C4-2B (cell line): Measurements from ENCODE around the gene ZER1.

Experiments
- ZFX ChIP-seq: fragments of 450-650 bp; IDR thresholded peaks from 2 replicates; pipeline ENCODE4 v1.6.1; 2017
- TF ChIP-seq, protein P1 (sequence below): fragments of 450-650 bp; conservative IDR thresholded peaks from 2 replicates; pipeline ENCODE4 v1.5.1; 2017; ENCODE audit warnings: mild to moderate bottlenecking

DNA sequence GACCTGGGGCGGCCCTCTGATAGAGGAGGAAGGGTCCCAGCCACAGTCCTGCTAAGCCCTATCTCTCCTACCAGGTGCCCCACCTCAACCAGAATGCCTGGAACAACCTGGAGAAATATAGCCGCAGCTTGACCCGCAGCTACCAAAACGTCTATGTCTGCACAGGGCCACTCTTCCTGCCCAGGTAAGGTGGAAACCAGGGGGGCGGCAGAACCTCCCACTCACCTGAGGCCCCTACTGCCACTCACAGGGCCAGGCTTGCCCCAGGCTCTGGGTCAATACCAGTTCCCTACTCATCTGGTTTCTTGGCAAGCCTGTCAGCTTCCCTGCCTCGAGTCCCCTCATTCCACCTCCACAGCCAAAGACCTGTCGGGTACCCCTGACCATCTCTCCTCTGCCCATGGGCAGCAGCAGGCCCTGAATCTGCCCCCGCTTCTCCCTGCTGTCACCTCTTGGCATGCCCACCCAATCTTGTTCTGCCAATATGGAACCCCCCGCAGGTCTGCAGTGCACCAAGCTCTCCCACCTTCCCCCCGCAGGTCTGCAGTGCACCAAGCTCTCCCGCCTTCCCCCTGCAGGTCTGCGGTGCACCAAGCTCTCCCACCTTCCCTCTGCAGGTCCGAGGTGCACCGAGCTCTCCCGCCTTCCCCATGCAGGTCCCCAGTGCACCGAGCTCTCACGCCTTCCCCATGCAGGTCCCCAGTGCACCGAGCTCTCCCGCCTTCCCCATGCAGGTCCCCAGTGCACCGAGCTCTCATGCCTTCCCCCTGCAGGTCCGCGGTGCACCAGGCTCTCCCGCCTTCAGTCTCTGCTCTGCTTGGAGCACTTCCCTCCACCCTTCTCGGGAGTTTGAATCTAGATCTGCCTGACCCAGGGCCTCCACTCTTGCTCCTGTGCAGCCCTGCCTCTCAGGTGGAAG is 49.2 kb upstream of the ZER1 start:
- TF ChIP-seq, protein P1, sequence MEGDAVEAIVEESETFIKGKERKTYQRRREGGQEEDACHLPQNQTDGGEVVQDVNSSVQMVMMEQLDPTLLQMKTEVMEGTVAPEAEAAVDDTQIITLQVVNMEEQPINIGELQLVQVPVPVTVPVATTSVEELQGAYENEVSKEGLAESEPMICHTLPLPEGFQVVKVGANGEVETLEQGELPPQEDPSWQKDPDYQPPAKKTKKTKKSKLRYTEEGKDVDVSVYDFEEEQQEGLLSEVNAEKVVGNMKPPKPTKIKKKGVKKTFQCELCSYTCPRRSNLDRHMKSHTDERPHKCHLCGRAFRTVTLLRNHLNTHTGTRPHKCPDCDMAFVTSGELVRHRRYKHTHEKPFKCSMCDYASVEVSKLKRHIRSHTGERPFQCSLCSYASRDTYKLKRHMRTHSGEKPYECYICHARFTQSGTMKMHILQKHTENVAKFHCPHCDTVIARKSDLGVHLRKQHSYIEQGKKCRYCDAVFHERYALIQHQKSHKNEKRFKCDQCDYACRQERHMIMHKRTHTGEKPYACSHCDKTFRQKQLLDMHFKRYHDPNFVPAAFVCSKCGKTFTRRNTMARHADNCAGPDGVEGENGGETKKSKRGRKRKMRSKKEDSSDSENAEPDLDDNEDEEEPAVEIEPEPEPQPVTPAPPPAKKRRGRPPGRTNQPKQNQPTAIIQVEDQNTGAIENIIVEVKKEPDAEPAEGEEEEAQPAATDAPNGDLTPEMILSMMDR: no peak
- no peak for TF ChIP-seq ZFX
